GM15510 (cell line): ENCODE measurements around the gene ATP8A2.

Experiments
- POLR2A ChIP-seq: IDR thresholded peaks from 3 replicates; pipeline ENCODE4 v1.6.1; 2011; ENCODE audit warnings: borderline replicate concordance; ENCODE audit not compliant: insufficient read length; ENCODE audit errors: extremely low read depth

ATP8A2 gene

DNA sequence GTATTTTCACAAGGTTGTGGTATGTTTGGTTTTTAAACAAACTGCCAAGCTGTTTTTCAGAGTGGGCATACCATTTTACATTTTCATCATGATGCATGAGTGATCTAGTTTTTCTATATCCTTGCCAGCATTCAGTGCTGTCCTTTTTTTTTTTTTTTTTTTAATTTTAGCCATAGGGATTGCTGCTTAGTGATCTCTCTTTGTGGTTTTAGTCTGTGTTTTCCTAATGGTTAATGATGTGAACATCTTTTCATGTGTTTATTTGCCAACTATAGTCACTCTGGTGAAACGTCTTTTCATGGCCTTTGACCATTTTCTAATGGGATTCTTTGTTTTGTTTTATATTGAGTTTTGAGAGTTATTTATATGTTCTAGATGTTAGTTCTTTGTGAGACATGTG lies 620.3 kb downstream of the ATP8A2 start:
- TF ChIP-seq POLR2A, result no peak

DNA sequence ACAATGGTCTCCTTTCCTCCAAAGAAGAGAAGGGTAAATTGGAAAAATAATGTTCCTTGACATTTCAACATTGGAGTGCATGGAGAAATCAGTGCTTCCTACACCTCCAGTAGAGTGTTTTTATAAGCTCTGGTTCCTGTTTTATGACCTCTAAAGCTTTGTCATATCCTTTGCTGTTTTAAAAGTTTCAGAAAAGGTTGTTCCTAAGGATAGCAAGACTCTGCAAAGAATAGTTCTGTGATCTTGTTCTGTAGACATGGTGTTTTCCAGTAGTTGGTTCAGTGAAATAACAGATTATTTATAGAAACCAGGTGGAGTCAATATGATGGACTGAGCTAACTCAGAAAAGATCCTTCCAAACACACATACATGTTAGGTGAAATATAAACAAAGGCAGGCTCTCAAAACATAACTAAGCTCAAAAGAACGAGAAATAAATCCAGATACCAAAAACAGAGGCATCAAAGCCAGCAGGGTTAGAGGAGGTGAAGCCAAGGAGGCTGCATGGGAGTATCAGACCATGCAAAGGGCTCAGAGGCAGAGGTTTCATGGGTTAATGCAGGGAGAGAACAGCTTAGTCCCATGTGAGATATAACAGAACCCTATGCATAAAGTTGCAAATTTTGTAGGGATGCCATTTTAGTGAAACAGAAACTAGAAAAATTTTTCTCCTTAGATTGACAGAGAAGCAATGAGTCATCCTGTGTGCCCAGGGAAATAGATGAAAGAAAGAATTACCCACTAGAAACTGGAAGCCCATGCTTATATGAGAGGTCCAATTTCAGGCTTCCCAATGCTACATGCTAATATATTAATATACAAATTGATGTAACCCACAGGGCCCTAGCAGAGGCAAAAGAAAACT lies 635.7 kb downstream of the ATP8A2 start:
- TF ChIP-seq POLR2A, result no peak

DNA sequence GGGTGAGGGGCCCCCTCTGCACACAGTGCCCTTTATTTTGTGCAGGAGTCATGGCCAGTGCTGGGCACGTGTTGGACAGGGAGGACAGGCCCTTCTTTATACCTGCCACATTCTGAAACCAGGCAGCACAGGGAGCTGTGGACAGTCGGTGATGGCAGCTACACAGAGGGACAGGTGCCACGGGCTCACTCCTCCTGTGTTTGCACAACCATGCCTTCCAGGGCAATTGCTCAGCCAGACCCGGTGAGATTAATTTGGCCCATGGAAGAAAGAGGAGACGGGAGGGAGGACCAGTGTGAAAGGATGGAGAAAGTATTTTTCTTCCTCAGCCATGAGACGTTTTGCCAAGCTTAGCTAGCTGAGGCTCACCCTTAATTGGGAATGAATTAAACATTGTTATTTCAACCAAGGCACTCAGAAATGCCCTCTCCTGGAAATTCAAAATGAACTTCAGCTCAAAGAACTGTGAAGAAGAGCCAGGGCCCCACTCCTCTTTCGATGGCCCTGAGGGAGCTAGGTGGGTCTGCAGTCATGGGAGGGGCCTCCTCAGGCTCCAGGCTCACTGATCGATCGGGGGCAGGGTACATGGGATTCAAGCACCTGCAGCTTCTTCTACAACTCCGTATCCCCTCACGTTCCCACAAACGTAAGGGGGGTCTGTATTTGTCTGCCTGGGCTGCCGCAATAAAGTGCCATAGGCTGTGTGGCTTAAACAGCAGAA lies 638.9 kb downstream of the ATP8A2 start:
- no peak for TF ChIP-seq POLR2A

DNA sequence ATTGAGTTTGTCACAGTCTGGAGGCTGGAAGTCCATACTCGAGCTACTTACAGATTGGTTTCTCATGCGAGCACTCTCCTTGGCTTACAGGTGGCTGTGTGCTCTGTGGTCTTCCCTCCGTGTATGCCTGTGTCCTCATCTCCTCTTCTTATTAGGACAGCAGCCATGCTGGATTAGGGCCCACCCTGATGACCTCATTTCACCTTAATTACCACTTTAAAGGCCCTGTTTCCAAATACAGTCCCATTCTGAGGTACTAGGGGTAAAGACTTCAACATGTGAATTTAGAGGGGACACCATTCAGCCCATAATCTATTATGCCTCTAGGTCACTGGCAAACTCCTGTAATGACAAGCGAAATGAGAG lies 639.4 kb downstream of the ATP8A2 start:
- TF ChIP-seq POLR2A, result no peak

DNA sequence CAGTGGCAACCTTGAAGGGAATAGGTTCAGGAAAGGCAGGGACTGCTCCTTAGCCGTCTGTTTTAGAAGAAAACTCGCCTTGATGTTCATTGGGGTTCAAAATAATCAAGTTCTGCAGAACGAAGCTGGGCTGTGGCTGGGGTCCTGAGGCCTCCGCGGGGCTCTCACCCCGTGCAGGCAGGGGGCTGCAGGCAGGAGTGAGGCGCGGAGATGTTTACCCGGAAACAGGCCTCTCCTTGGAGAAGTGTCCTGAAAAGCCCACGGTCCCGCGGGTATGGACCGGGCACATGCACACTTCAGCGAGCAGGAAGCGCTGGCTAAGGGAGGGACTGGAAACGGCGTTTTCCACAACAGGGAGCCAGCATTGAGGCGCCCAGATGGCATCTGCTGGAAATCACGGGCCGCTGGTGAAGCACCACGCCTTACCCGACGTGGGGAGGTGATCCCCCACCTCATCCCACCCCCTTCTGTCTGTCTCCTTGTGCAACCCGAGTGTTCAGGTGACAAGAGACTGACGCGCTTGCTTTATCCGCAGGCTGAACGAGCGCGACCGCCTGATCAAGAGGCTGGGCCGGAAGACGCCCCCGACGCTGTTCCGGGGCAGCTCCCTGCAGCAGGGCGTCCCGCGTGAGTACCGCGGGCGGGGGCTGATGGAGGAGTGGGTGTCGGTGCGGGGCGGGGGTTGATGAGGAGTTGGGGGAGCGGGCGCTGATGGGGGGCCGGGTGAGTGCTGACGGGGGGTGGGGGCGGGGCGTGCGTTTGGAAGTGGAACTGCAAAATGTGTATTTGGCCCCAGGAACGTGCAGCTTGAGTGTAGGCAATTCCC lies 640.4 kb downstream of the ATP8A2 start:
- TF ChIP-seq POLR2A, result no peak

DNA sequence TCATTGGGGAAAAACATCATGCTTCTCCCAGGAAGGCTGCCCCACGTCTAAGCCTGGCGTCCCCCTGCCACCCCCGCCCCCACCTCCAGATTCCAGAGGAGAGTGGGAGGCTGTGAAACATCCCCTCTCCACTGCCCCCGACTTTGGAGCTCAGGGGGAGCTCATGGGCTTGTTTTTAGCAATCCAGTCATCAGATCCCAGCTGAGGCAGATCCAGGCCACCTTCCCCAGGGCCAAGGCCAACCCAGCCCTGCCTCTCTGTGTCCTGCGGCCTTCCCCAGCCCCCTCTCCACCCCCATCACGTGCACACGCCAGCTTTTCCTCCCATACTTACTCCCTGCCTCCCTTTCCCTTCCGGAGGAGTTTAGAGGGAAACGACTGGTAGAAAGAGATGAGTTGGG lies 641.2 kb downstream of the ATP8A2 start:
- no peak for TF ChIP-seq POLR2A

DNA sequence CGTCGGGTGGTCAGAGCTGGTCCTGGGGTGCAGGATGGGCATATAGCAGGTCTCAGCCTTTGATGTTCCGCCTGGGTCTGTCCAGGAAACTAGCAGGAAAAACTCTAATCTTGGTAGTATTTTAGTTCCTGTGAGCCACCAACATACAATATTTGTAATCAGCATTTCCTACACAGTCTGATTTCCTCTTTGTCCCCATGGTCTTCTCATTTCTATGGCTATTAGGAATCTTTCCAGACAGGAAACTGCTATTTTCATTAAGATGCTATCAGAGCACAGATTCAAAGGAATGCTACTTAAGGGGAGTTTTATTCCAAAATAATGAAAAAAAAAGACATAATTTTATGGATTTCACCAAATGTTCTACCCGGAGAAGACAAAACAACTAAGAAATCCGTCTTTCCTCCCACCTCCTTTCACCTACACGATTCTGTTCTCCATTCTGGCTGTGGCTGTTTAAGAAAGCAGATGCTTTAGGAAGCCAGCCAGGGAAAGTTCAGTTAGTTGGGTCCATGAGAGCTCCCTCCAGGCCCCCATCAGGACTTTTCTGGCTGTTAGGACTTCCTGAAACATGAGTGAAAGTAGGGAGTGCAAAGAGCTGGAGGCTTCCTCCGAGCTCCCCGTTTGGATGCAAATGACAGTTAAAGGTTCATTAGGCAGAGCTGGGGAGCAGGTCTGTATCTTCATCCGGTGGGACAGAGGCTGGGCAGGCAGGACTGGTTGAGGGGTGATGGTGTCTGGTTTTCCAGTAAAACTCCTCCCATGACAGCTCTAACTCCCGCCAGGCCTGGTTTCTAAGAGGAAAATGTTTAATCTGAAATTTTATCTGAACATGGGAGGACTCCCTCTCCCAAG lies 643.7 kb downstream of the ATP8A2 start:
- TF ChIP-seq POLR2A, result no peak

DNA sequence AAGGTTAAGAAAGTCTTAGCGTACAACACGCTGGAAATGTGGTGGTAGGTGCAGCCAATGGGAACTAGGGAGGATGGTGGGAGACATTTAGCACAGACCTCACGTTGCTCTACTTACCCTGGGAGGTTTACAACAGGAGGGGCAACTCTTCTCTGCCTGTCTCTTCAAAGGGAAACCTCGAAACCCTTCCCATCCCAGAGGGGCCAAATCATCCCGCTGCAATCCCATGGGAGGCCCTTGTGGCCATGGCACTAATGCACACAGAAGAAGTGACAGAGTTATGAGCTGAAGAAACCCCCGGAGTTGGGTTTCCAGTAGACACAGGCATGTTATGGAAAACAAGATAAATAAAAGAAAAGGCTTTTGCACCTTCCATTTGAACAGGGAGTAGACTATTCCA lies 644.4 kb downstream of the ATP8A2 start:
- no peak for TF ChIP-seq POLR2A

DNA sequence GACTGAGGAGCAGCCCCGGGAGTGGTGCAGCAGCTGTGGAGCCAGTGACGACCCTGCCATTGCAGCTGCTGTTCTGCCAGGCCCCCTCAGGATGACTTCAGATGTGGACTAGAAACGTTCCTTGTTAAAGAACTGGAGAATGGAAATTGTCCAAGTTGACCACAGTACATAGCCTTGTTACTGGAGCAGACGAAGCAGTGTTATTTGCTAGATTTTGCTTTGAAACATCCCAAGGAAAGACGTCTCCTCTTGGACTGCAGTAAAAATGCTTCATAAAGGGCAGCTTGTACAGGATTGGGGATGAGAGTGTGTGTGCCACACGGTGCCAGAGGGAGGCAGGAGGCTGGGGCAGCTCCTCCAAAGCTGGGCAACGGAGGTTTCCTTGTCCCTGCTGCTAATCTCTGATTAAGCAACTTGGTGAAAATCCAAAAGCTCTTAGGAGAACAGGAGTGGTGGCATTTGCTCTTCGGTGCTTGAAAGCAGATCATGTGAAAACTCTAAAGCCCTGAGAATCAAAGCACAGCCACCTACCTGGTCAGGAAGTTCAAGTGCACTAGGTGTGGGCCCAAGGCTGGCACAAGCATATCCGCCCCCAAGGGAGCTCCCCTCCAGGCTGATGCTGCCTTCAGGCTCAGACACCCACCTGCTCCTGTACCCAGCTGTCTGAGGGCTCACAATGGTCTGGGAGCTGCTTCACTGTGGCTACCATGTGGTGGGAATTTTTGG lies 645.6 kb downstream of the ATP8A2 start:
- TF ChIP-seq POLR2A, result no peak

DNA sequence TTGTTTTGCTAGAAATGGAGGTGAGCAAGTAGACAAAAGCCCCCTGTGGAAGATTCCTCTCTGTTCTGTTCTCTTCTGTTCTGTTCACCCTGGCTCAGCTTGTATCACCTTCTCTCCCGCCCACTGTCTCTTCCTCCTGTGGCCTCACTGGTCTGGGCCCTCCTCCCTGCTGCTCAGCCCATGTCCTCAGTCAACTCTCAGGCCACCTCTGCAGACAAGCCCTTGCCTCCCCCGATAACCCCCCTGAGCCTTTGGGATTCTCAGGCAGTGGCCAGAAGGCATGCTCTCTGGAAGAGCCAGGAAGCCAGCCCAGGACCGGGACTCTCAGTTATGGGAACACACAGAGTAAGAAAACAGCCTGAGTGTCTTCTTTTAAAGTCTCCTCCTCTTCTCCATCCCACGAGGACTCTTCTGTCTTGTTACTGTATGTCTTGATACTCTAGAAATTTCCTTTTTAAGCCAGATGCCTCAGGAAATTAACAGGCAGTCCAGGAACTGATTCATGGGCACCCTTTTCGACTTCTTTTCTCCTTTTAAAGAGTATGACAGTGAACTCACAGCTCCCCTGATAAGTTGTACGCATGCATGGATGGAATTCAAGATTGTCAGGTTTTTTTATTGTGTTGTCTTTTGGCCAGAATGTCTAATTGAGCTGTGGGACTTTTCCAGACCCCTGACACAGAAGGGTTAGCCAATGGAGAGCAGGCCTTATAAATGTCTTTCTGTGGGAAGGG lies 646.3 kb downstream of the ATP8A2 start:
- no peak for TF ChIP-seq POLR2A

DNA sequence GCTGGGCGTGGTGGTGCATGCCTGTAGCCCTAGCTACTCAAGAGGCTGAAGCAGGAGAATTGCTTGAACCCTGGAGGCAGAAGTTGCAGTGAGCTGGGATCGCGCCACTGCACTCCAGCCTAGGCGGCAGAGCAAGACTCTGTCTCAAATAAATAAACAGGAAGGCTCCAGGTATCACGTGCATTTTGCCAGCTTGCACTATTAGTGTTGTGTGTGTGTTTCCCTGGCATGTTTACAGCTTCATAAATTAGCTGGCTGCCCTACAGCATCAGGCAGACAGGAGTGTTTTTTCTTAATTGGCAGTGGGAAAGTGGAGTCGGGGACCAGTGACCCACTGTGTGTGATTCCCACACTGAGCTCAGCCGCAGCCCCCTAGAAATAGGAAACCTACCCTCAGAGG lies 647.5 kb downstream of the ATP8A2 start:
- TF ChIP-seq POLR2A, result no peak

DNA sequence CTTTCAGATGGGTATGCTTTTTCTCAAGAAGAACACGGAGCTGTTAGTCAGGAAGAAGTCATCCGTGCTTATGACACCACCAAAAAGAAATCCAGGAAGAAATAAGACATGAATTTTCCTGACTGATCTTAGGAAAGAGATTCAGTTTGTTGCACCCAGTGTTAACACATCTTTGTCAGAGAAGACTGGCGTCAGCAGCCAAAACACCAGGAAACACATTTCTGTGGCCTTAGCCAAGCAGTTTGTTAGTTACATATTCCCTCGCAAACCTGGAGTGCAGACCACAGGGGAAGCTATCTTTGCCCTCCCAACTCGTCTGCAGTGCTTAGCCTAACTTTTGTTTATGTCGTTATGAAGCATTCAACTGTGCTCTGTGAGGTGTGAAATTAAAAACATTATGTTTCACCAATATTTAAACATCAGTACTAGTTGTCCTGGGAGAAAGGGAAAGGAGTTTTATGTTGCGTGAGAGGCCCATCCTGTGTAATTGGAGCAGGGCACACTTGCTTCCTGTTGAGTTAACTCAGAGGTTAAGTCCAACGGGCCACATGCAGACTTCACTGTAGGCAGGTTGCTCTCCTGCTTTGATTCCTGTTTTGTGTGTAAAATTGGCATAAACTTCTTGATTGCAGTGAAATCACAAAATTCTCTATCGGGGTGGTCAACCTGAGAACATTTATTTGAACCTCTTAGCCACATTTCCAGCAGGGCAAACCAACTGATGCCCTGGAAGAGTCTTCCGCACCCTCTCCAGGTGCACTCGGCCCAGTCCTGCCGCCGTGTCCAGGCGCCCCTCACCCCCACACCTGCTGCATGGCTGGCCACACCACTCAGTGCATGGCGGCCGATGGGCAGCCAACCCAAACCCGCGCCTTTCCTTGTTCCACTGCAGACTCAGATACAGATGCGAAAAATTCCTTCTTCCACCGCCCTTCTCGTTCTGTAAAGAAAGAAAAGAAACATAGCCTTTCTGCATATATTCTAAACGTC lies 648.4 kb downstream of the ATP8A2 start:
- TF ChIP-seq POLR2A, result no peak
